Hepatic stellate cell (primary cell): ENCODE data around the gene ATF4.

Source experiments
- DNase-seq: peaks from one replicate; pipeline ENCODE4 v3.0.0; 2011; ENCODE audit warnings: low spot score

Gene ATF4

GRCh38 chr22:39528681-39529486 is 8.5 kb downstream of the ATF4 start:
- peak; percentile 88 for DNase-seq

GRCh38 chr22:39529487-39529851 is 9.1 kb downstream of the ATF4 start:
- DNase-seq, result no peak

DNA sequence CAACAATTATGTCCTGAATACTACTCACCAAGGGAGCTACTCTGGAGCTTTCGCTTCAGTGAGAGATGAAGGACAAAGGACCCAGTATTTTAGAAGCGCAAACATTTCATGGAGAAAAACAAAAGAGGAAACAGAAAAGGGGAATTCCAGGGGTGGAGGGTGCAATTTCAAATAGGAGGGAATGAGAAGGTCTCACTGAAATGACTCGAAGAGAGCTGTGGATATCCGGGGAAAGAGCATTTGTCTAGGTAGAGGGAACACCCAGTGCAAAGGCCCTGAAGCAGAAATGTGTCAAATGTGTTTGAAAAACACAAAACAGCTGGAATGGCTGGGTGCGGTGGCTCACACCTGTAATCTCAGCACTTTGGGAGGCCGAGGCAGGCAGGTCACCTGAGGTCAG is 9.8 kb downstream of the ATF4 start:
- DNase-seq, result no peak

DNA sequence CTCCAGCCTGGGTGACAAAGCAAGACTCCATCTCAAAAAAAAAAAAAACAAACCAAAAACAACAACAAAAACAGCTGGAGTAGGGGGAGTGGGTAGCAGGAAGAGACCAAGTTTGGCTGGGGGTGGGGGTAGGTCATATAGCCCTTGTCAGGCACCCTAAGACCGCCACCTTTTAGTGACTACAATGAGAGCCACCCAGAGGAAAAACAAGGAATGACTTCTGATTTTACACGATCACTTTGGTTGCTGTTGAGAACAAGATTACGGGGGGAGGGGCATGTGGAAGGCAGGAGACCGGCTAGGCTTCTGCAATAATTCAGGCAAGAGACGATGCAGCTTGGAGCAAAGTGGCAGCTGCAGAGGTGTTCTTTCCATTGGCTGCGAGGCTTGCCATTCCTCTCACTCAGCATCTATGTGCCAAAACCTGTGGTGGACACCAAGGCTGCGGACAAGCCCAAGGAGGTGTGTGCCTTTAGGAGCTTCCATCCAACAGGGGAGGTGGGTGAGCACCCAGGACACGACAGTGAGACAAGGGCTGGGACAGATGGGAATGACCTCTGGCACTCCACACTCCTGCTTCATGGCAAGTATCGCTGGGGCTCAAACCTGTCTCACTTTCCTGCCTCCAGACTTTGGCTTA is 10.4 kb downstream of the ATF4 start:
- peak; percentile 71 for DNase-seq

- DNase-seq, result peak; percentile 98
Observed at GRCh38 chr22:39532215-39533073, 12.1 kb downstream of the ATF4 start, which contains the start of gene RPS19BP1. Gene RPS19BP1 (minus strand): TSS chr22:39532748. CDS start chr22:39532738, 10 bp downstream.

GRCh38 chr22:39534092-39534506 is 13.7 kb downstream of the ATF4 start:
- DNase-seq, result no peak

DNA sequence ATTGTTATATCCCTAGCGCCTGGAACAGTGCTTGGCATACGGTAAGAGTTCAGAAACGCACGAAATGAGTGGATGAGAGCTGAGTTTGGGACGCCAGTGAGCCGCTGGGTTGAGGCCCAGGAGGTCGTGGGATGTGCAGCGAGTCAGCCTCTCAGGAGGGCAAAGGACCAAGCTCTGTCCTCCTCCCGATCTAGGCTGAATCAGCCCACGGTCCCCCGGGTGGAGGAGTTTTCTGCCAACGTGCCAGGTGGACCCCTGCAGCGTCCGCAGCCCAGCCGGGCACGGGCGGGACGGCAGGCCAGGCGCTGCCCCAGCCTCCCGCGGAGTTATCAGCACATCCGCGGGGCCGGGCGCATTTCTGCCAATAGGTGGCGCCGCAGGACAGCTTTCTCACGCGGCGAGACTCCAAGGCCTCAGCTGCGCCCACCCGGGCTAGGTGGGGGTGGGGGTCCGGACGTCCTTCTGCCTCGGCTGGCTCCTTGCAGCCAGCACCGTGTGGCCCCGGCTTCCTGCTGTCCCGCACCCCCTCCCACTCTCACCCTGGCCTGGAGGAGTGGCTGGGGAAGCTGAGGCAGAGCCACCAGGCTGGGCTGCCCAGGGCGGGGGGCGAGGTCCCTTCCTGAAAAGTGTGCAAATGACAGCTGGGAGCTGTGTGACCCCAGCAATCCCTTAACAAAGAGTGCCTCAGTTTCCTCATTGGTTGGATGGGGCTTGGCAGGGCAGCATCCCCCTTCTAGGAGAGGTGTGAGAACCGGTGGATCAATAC is 14.4 kb downstream of the ATF4 start:
- peak; percentile 82 for DNase-seq

GRCh38 chr22:39535357-39535725 is 15.0 kb downstream of the ATF4 start:
- no peak for DNase-seq

GRCh38 chr22:39535831-39536449 is 15.6 kb downstream of the ATF4 start:
- DNase-seq, result no peak

- DNase-seq, result no peak
Observed at GRCh38 chr22:39536711-39537110, 16.3 kb downstream of the ATF4 start.

DNA sequence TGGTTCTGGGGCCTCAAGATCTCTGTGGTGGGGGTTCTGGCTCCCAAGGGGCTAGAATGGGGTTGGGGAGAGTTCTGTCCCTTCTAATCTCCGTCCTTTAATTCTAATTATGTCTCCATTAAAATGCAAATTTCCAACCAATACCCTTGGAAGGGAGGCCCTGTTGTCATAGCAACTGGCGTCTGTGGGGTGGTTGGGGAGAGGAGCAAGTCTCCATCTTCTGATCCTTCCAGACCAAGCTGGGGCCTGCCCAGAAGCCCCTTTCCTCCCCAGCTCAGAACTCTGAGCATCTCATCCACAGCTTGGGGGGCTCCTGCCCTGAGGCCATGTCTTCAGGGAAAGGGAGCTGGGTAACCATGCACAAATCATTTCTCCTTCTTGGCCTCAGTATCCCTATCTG is 17.6 kb downstream of the ATF4 start:
- DNase-seq, result no peak

- no peak for DNase-seq
Observed at GRCh38 chr22:39543095-39543494, 22.7 kb downstream of the ATF4 start.

- no peak for DNase-seq
Observed at GRCh38 chr22:39545386-39546365, 25.3 kb downstream of the ATF4 start.

GRCh38 chr22:39546889-39547586 is 26.7 kb downstream of the ATF4 start:
- peak; percentile 70 for DNase-seq

GRCh38 chr22:39547587-39547947 is 27.2 kb downstream of the ATF4 start:
- DNase-seq, result no peak

DNA sequence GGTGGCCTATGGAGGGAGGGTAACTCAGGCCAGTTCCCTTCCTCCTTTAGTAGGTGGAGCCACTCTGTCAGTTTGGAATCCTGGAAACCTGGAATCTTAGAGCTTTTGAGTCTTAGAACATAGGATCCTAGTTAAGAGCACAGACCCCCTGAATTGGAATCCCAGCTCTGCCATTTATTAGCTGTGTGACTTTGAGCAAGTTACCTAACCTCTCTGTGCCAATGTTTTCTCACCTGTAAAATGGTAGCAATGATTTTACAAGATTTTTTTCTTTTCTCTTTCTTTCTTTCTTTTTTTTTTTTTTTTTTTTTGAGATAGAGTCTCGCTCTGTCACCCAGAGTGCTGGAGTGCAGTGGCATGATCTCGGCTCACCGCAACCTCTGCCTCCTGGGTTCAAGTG is 33.1 kb downstream of the ATF4 start:
- no peak for DNase-seq

- no peak for DNase-seq
Observed at GRCh38 chr22:39554151-39554550, 33.8 kb downstream of the ATF4 start.

GRCh38 chr22:39556970-39557841 is 36.8 kb downstream of the ATF4 start:
- no peak for DNase-seq

- no peak for DNase-seq
Observed at GRCh38 chr22:39558254-39558727, 37.9 kb downstream of the ATF4 start.
